Thyroid gland (tissue), 4 donors: ENCODE data around the gene TLE6. TPM values are rescaled to one million over a fixed set of nuclear protein-coding genes. Genes with fewer than 3 reads are reported as not detected.

ENCODE experiments used
- DNase-seq, 2 donors: peaks; one replicate each; pipeline ENCODE4 v3.0.0-alpha.2; 2019
- H3K27ac ChIP-seq, 3 donors: fragments of 200-600 bp; sonication (generic); 1 replicate in 2 of 3; 2 replicates in 1 of 3; pipeline ENCODE4 v1.5.1; 2016 to 2019; ENCODE audit warnings: mild to moderate bottlenecking in 1 of 3, moderate library complexity in 1 of 3
- H3K27me3 ChIP-seq: fragments of 200-600 bp; sonication (generic); one replicate; pipeline ENCODE4 v1.5.1; 2019
- H3K36me3 ChIP-seq, 2 donors: fragments of 200-600 bp; sonication (generic); one replicate each; pipeline ENCODE4 v1.5.1; 2016 to 2019
- H3K4me1 ChIP-seq, 2 donors: fragments of 200-600 bp; sonication (generic); one replicate each; pipeline ENCODE4 v1.5.1; 2017 to 2019
- H3K4me3 ChIP-seq, 3 donors: fragments of 200-600 bp; sonication (generic); replicated peaks in 1 of 3; 1 replicate in 2 of 3; 2 replicates in 1 of 3; pipeline ENCODE4 v1.5.1; 2016; ENCODE audit warnings: mild to moderate bottlenecking in 1 of 3
- H3K9me3 ChIP-seq: fragments of 200-600 bp; sonication (generic); one replicate; pipeline ENCODE4 v1.5.1; 2017
- POLR2A ChIP-seq, 2 donors: fragments of 450-650 bp; IDR thresholded peaks; one replicate each; pipeline ENCODE4 v1.6.1; 2017; ENCODE audit warnings: antibody characterized with exemption in 2 of 2, mild to moderate bottlenecking in 2 of 2, moderate library complexity in 1 of 2
- WGBS, 2 donors: methylation state at CpG; one replicate each; pipeline ENCODE4 v1.1.5; 2017; 5-methylcytosine and 5-hydroxymethylcytosine counted together
- intact Hi-C: fragments of 100-400 bp; cut with DNase I; formaldehyde crosslinking; loops from one replicate; pipeline ENCODE4 v1.15.1; 2023
- total RNA-seq, 4 donors: library from RNA; depleted of rRNA; stranded (reverse); fragments of >200 nt; gene quantifications; one replicate each; pipeline ENCODE4 v1.2.3, GENCODE V29; 2016
- TF ChIP-seq, protein P1 (sequence below), 6 experiments: fragments of 200-600 bp in 3 of 6; fragments of 450-650 bp in 3 of 6; sonication (generic) in 3 of 6; IDR thresholded peaks; one replicate each; pipeline ENCODE4 v1.5.1; 2016 to 2019; ENCODE audit warnings: antibody characterized with exemption in 6 of 6, mild to moderate bottlenecking in 2 of 6, inconsistent platforms in 1 of 6, moderate library complexity in 1 of 6

The TLE6 gene
- total RNA-seq, 4 donors from 2014 or later = 2.4 to 20.7 (median 11.6) TPM

GRCh38 chr19:2944775-2945574 is 32.4 kb upstream of the TLE6 start, which contains the start of gene ZNF77:
Gene ZNF77, minus strand, starts transcription at chr19:2944971. Its CDS starts 131 bp downstream, at chr19:2944840.
- Histone ChIP-seq H3K27ac (peak within 1 kb of the TSS; percentile 85 to 90 (median 85)), H3K4me3 (peak within 1 kb of the TSS; percentile 82 to 97 (median 91)), H3K9me3 (no peaks in the 10 kb centered on the region), H3K27me3 (no peaks in the 10 kb centered on the region), H3K36me3 (no peaks in the 10 kb centered on the region), H3K4me1 (peaks cover 16 to 17% of the 10 kb centered on the region in 2 donors)
- TF ChIP-seq POLR2A (IDR thresholded peaks at IDR 0.05) = peak in 1 of 2 donors; percentile 76
- TF ChIP-seq, protein P1, sequence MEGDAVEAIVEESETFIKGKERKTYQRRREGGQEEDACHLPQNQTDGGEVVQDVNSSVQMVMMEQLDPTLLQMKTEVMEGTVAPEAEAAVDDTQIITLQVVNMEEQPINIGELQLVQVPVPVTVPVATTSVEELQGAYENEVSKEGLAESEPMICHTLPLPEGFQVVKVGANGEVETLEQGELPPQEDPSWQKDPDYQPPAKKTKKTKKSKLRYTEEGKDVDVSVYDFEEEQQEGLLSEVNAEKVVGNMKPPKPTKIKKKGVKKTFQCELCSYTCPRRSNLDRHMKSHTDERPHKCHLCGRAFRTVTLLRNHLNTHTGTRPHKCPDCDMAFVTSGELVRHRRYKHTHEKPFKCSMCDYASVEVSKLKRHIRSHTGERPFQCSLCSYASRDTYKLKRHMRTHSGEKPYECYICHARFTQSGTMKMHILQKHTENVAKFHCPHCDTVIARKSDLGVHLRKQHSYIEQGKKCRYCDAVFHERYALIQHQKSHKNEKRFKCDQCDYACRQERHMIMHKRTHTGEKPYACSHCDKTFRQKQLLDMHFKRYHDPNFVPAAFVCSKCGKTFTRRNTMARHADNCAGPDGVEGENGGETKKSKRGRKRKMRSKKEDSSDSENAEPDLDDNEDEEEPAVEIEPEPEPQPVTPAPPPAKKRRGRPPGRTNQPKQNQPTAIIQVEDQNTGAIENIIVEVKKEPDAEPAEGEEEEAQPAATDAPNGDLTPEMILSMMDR (IDR thresholded peaks at IDR 0.05) = peak in 3 of 6 experiments; percentile 19 to 31 (median 21)
- intact Hi-C loops = loop anchor here (5.0 kb wide), 1 partner anchor 43 kb away; the partner anchor contains the start of gene ZNF57
- DNase-seq = peak; percentile 100
- WGBS, 2 donors = 2 to 5% methylated on average over 29 to 43 of the region's 74 CpGs

- Histone ChIP-seq H3K4me1 (peaks cover 16 to 17% of the 10 kb centered on the region in 2 donors), H3K27me3 (no peaks in the 10 kb centered on the region), H3K36me3 (no peaks in the 10 kb centered on the region), H3K9me3 (no peaks in the 10 kb centered on the region), H3K4me3 (peak overlapping the region; percentile 69 to 91 (median 81)), H3K27ac (peak overlapping the region; percentile 85 to 90 (median 85))
- DNase-seq = no peak
- no peak for TF ChIP-seq POLR2A (IDR thresholded peaks at IDR 0.05)
- TF ChIP-seq, protein P1 (IDR thresholded peaks at IDR 0.05) = no peak
- intact Hi-C loops = no loop called here
- WGBS, 2 donors = 50 to 55% methylated on average over 17 of the region's 17 CpGs
These were observed 31.7 kb upstream of the TLE6 start for GRCh38 chr19:2945575-2946184.

DNA sequence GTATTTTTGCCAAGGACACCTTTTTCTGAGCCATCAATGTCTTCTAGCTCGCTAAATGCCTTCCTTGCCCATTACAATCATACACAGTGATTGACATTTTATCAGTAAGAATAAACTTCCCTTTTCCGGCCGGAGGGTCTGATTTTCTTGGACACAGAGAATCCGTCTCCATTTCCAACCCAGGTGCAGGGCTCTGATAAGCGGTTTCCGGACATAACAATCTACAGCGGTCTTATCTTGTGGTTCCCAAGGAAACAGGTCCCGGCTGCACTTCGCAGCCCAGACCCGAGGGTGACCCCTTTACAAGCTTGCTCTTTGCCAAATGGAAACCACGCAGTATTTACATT is 27.5 kb upstream of the TLE6 start:
- Histone ChIP-seq H3K36me3 (no peaks in the 10 kb centered on the region), H3K9me3 (no peaks in the 10 kb centered on the region), H3K4me3 (peak overlapping the region; percentile 19 to 68 (median 62)), H3K27ac (peak overlapping the region; percentile 83 to 98 (median 94)), H3K27me3 (no peaks in the 10 kb centered on the region), H3K4me1 (peaks cover 24 to 35% of the 10 kb centered on the region in 2 donors)
- WGBS, 2 donors = 0% methylated on average over 11 of the region's 11 CpGs
- no peak for TF ChIP-seq POLR2A (IDR thresholded peaks at IDR 0.05)
- TF ChIP-seq, protein P1 (IDR thresholded peaks at IDR 0.05) = no peak
- intact Hi-C loops = loop anchor here (5.0 to 10.0 kb wide), 2 partner anchors 157 to 215 kb away; no protein-coding TSS in a partner anchor
- DNase-seq = no peak

- H3K9me3 ChIP-seq = no peaks in the 10 kb centered on the region
- H3K4me1 ChIP-seq = peaks cover 22 to 35% of the 10 kb centered on the region in 2 donors
- TF ChIP-seq, protein P1 (IDR thresholded peaks at IDR 0.05) = no peak
- peak; percentile 66 to 88 for TF ChIP-seq POLR2A (IDR thresholded peaks at IDR 0.05)
- H3K27ac ChIP-seq = peak overlapping the region; percentile 83 to 98 (median 94)
- intact Hi-C loops = loop anchor here (5.0 to 10.0 kb wide), 2 partner anchors 157 to 214 kb away; no protein-coding TSS in a partner anchor
- WGBS, 2 donors = 0 to 1% methylated on average over 33 to 40 of the region's 53 CpGs
- no peaks in the 10 kb centered on the region for H3K27me3 ChIP-seq
- peak; percentile 100 for DNase-seq
- no peaks in the 10 kb centered on the region for H3K36me3 ChIP-seq
- H3K4me3 ChIP-seq = peak overlapping the region; percentile 19 to 68 (median 62)
These were observed 26.9 kb upstream of the TLE6 start for GRCh38 chr19:2950286-2951124.
